ENCODE data around the gene ZBTB45. TPM values are rescaled to one million over a fixed set of nuclear protein-coding genes. Genes with fewer than 3 reads are reported as not detected.

ZBTB45 gene
- total and polyA plus RNA-seq, 10 of the 15 experiments (the other 5 are each of a cell fraction or from before 2014, with no cell fraction given): 0.29 to 17.2 (median 4.2) TPM

GRCh38 chr19:58480831-58481230 is 38.8 kb downstream of the ZBTB45 start:
- CTCF ChIA-PET: no interaction called here
- SMC1A ChIA-PET (ENCODE audit: uncharacterized antibody, unreplicated experiment): no interaction called here
- Histone ChIP-seq H3K4me3 (no peak overlapping the region), H3K79me2 (ENCODE audit: control insufficient read depth, insufficient read depth, low read length) (no peaks in the 10 kb centered on the region; the same call in 1 of the 2 replicates), H3K4me1 (ENCODE audit: control insufficient read depth, insufficient read depth, low read length) (peaks cover 12% of the 10 kb centered on the region), H3K9ac (ENCODE audit: control insufficient read depth, insufficient read depth, low read length) (no peak overlapping the region), H3K4me2 (ENCODE audit: control insufficient read depth, insufficient read depth) (no peak overlapping the region), H2AFZ (ENCODE audit: control insufficient read depth, low read depth, low read length) (no peak overlapping the region), H4K20me1 (ENCODE audit: control insufficient read depth, insufficient read depth) (no peaks in the 10 kb centered on the region), H3K27ac (ENCODE audit: control insufficient read depth, insufficient read depth) (no peak overlapping the region), H3K27me3 (replicated peaks in 1 of 2; ENCODE audit: control insufficient read depth in 2 of 2, insufficient read depth in 2 of 2, low read length in 1 of 2) (no peaks in the 10 kb centered on the region), H3K9me3 (replicated peaks; ENCODE audit: control insufficient read depth, insufficient read depth, low read length) (no peaks in the 10 kb centered on the region), H3K36me3 (ENCODE audit: control insufficient read depth in 2 of 2, insufficient read depth in 2 of 2, low read length in 1 of 2) (no peaks in the 10 kb centered on the region; a peak in 2 of 4 replicates)
- no peak for ATAC-seq
- in situ Hi-C loops (cut with MboI) (no loop called here), intact Hi-C loops (cut with micrococcal nuclease; ENCODE audit: unreplicated experiment) (no loop called here)
- POLR2A ChIA-PET: interaction anchor here (0.5 kb wide), 1 partner anchor 49 kb away, joined by 3 read pairs; no protein-coding TSS in a partner anchor
- 61% methylated on average over 2 of the region's 2 CpGs for WGBS (ENCODE audit: insufficient coverage, insufficient replicate concordance, low lambda C conversion rate, missing lambda C conversion rate)
- RAD21 ChIA-PET (ENCODE audit: unreplicated experiment): no interaction called here
- no TSS peak for BruUV-seq (replicated peaks)
- no peak for DNase-seq (ENCODE audit: low read depth, low spot score)
- no peak for FAIRE-seq
- TF ChIP-seq GABPA (IDR thresholded peaks at IDR 0.05; ENCODE audit: low read depth) (no peak), HCFC1 (IDR thresholded peaks at IDR 0.05; ENCODE audit: low read length) (no peak), PRDM15 (CRISPR knock-in tag; IDR thresholded peaks at IDR 0.05) (no peak), CEBPZ (IDR thresholded peaks at IDR 0.05; ENCODE audit: low read depth, low read length) (no peak), ZNF592 (IDR thresholded peaks at IDR 0.05) (no peak), BCL3 (IDR thresholded peaks at IDR 0.05; ENCODE audit: borderline replicate concordance, insufficient read depth, low read depth, low read length, poor library complexity, severe bottlenecking) (no peak), RUNX3 (IDR thresholded peaks at IDR 0.05; ENCODE audit: low read length) (no peak), PML (IDR thresholded peaks at IDR 0.05; ENCODE audit: low read length) (no peak), YY1 (IDR thresholded peaks at IDR 0.05; ENCODE audit: low read depth, low read length) (no peak), SPI1 (IDR thresholded peaks at IDR 0.05; ENCODE audit: borderline replicate concordance, insufficient read depth, low read depth, low read length) (no peak), HDAC6 (IDR thresholded peaks at IDR 0.05; ENCODE audit: unreplicated experiment) (no peak), FOXM1 (IDR thresholded peaks at IDR 0.05; ENCODE audit: low read depth, low read length) (no peak)

Data from GM12878 (cell line).